Astrocyte (in vitro differentiated cells and primary cell): ENCODE results near the gene LRRC8A. TPM values are rescaled to one million over a fixed set of nuclear protein-coding genes. Genes with fewer than 3 reads are reported as not detected.

ENCODE experiments used
- DNase-seq: peaks from one replicate; pipeline ENCODE4 v3.0.0-alpha.2; 2010; ENCODE audit warnings: low read depth
- FAIRE-seq: peaks from 2 replicates; lab custom pipeline; 2011; peaks lifted over from hg19 to GRCh38; lab: Jason Lieb, UNC
- H2AFZ ChIP-seq: 2 replicates; pipeline ENCODE4 v1.6.0; 2012; ENCODE audit warnings: low read depth, low read length, inconsistent platforms
- H3K27ac ChIP-seq: 2 replicates; pipeline ENCODE4 v1.5.1; 2011; ENCODE audit warnings: low read depth, low read length, inconsistent platforms
- H3K27me3 ChIP-seq: 2 replicates; pipeline ENCODE4 v1.6.0; 2011; ENCODE audit warnings: low read length, inconsistent platforms; ENCODE audit not compliant: insufficient read depth
- H3K36me3 ChIP-seq: 2 replicates; pipeline ENCODE4 v1.5.1; 2011; ENCODE audit warnings: low read length, inconsistent platforms; ENCODE audit not compliant: insufficient read depth
- H3K4me1 ChIP-seq: 2 replicates; pipeline ENCODE4 v1.5.1; 2011; ENCODE audit warnings: low read length, inconsistent platforms; ENCODE audit not compliant: insufficient read depth
- H3K4me2 ChIP-seq: 2 replicates; pipeline ENCODE4 v1.6.0; 2012; ENCODE audit warnings: low read length, inconsistent platforms
- H3K4me3 ChIP-seq: 2 replicates; pipeline ENCODE4 v1.5.1; 2011; ENCODE audit warnings: low read depth, mild to moderate bottlenecking, low read length, inconsistent platforms; ENCODE audit not compliant: insufficient read depth
- H3K79me2 ChIP-seq: 2 replicates; pipeline ENCODE4 v1.6.0; 2012; ENCODE audit warnings: mild to moderate bottlenecking, low read length, inconsistent platforms; ENCODE audit not compliant: insufficient read depth
- H3K9ac ChIP-seq: 2 replicates; pipeline ENCODE4 v1.6.0; 2012; ENCODE audit warnings: mild to moderate bottlenecking, low read length, inconsistent platforms
- H3K9me3 ChIP-seq: 2 replicates; pipeline ENCODE4 v1.5.1; 2012; ENCODE audit warnings: low read depth, mild to moderate bottlenecking, low read length, inconsistent platforms; ENCODE audit not compliant: insufficient read depth
- H4K20me1 ChIP-seq: 2 replicates; pipeline ENCODE4 v1.6.0; 2012; ENCODE audit warnings: low read length, inconsistent platforms; ENCODE audit not compliant: insufficient read depth
- H3K27ac Mint-ChIP-seq: one replicate; pipeline ENCODE4 v1.8.0; 2021; ENCODE audit warnings: mild to moderate bottlenecking, mixed read lengths; ENCODE audit not compliant: unreplicated experiment
- H3K27me3 Mint-ChIP-seq: one replicate; pipeline ENCODE4 v1.8.0; 2021; ENCODE audit warnings: low read depth, mixed read lengths; ENCODE audit not compliant: unreplicated experiment
- H3K36me3 Mint-ChIP-seq: one replicate; pipeline ENCODE4 v1.8.0; 2021; ENCODE audit warnings: low read depth, mixed read lengths; ENCODE audit not compliant: unreplicated experiment
- H3K4me1 Mint-ChIP-seq: one replicate; pipeline ENCODE4 v1.8.0; 2021; ENCODE audit warnings: low read depth, mixed read lengths; ENCODE audit not compliant: unreplicated experiment
- H3K4me3 Mint-ChIP-seq: one replicate; pipeline ENCODE4 v1.8.0; 2021; ENCODE audit warnings: mild to moderate bottlenecking, moderate library complexity, mixed read lengths; ENCODE audit not compliant: unreplicated experiment
- H3K9me3 Mint-ChIP-seq: one replicate; pipeline ENCODE4 v1.8.0; 2021; ENCODE audit warnings: mild to moderate bottlenecking, mixed read lengths; ENCODE audit not compliant: unreplicated experiment
- CTCF ChIP-seq: IDR thresholded peaks from 2 replicates; pipeline ENCODE4 v1.5.1; 2011; ENCODE audit warnings: low read depth, mild to moderate bottlenecking, inconsistent platforms, low read length, moderate library complexity; ENCODE audit not compliant: insufficient read depth
- EZH2 ChIP-seq: IDR thresholded peaks from 2 replicates; pipeline ENCODE4 v1.6.1; 2012; ENCODE audit warnings: mild to moderate bottlenecking, low read length, inconsistent platforms; ENCODE audit not compliant: insufficient read depth
- total RNA-seq: library from RNA; stranded (reverse); gene quantifications from 2 replicates; pipeline ENCODE4 v1.2.1, GENCODE V29; 2021

The LRRC8A gene
- total RNA-seq, 1 donor from 2014 or later: 103 TPM

DNA sequence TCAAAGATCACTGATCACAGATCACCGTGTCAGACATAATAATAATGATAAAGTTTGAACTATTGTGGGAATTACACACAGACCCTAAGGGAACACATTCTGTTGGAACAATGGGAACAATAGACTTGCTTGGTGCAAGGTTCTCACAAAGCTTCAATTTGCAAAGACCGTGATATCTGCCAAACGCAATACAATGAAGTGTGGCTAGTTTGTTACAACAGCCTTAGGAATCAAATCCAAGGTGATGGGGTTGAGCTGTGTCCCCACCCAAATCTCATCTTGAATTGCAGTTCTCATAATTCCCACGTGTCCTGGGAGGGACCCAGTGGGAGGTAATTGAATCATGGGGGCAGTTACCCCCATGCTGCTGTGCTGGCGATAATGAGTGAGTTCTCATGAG is 21.0 kb upstream of the LRRC8A start:
- H3K4me1 Mint-ChIP-seq: peaks cover 3% of the 10 kb centered on the region

DNA sequence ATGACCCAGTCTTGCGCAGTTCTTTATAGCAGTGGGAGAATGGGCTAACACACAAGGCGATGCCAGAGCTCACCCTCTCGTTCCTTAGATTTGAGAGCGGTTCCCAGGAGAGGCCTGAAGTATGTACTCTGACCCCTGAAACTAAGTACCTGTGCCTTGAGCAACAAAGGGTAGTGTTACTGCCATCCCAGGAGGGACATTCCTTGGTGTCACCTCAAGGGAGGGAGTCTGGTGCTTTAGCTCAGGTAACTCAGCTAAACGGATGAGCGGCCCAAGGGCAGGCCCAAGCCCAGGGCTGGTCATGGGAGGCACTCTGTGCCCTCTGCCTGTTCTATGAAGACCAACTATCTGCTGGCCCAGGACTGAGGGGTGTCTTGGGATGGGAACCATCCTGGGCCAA is 20.4 kb upstream of the LRRC8A start:
- H3K79me2 ChIP-seq: no peaks in the 10 kb centered on the region
- DNase-seq (no peak), FAIRE-seq (no peak)
- H3K27ac ChIP-seq: no peak overlapping the region
- no peaks in the 10 kb centered on the region for H3K4me1 ChIP-seq
- no peak overlapping the region for H3K4me2 ChIP-seq
- H3K4me3 ChIP-seq: no peak overlapping the region
- no peak overlapping the region for H2AFZ ChIP-seq
- no peaks in the 10 kb centered on the region for H3K9me3 ChIP-seq
- H4K20me1 ChIP-seq: no peaks in the 10 kb centered on the region
- peaks cover 3% of the 10 kb centered on the region for H3K4me1 Mint-ChIP-seq
- TF ChIP-seq EZH2 (no peak), CTCF (no peak)
- no peaks in the 10 kb centered on the region for H3K27me3 ChIP-seq
- no peak overlapping the region for H3K4me3 Mint-ChIP-seq
- H3K9ac ChIP-seq: no peak overlapping the region
- H3K9me3 Mint-ChIP-seq: no peaks in the 10 kb centered on the region
- H3K36me3 ChIP-seq: no peaks in the 10 kb centered on the region
- H3K36me3 Mint-ChIP-seq: peaks cover 2% of the 10 kb centered on the region
- H3K27ac Mint-ChIP-seq: no peak overlapping the region
- H3K27me3 Mint-ChIP-seq: no peaks in the 10 kb centered on the region

More for the DNA sequence above, 21.0 kb upstream of the LRRC8A start:
- no peaks in the 10 kb centered on the region for H3K27me3 Mint-ChIP-seq
- H3K36me3 ChIP-seq: no peaks in the 10 kb centered on the region
- H3K9ac ChIP-seq: no peak overlapping the region
- no peaks in the 10 kb centered on the region for H3K27me3 ChIP-seq
- no peak overlapping the region for H2AFZ ChIP-seq
- peaks cover 2% of the 10 kb centered on the region for H3K36me3 Mint-ChIP-seq
- FAIRE-seq (no peak), DNase-seq (no peak)
- no peak overlapping the region for H3K27ac ChIP-seq
- H3K4me3 ChIP-seq: no peak overlapping the region
- H3K27ac Mint-ChIP-seq: no peak overlapping the region
- H4K20me1 ChIP-seq: no peaks in the 10 kb centered on the region
- H3K4me3 Mint-ChIP-seq: no peak overlapping the region
- H3K4me2 ChIP-seq: no peak overlapping the region
- H3K9me3 ChIP-seq: no peaks in the 10 kb centered on the region
- H3K79me2 ChIP-seq: no peaks in the 10 kb centered on the region
- no peaks in the 10 kb centered on the region for H3K4me1 ChIP-seq
- H3K9me3 Mint-ChIP-seq: no peaks in the 10 kb centered on the region
- no peak for TF ChIP-seq CTCF

DNA sequence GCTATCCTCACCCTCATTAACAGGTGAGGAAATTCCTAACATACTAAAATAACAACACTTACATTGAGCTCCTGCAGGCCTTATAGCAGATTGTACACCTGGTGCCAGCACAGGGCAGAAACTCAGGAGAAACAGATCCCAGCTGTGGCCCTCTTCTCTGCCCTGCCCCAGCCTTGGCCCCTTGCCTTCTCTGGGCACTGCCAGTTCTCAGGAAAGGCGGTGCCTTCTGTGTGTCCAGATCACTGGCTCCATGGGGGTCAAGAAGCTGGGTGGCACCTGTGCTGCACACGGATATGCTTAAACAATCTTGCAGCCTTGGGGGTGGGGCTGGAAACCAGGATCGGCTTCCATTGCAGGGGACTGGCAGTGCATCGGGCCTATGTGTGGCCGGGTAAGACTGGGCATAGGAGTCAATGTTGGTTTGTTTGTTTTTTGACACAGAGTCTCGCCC is 19.5 kb upstream of the LRRC8A start:
- TF ChIP-seq EZH2 (no peak), CTCF (no peak)
- Histone ChIP-seq H4K20me1 (no peaks in the 10 kb centered on the region), H3K27me3 (no peaks in the 10 kb centered on the region), H2AFZ (no peak overlapping the region), H3K9me3 (no peaks in the 10 kb centered on the region), H3K4me1 (no peaks in the 10 kb centered on the region), H3K79me2 (no peaks in the 10 kb centered on the region), H3K9ac (no peak overlapping the region), H3K36me3 (no peaks in the 10 kb centered on the region), H3K4me2 (no peak overlapping the region), H3K4me3 (no peak overlapping the region), H3K27ac (no peak overlapping the region)
- Mint-ChIP-seq H3K27ac (no peak overlapping the region), H3K4me3 (no peak overlapping the region), H3K27me3 (no peaks in the 10 kb centered on the region), H3K9me3 (no peaks in the 10 kb centered on the region), H3K36me3 (no peaks in the 10 kb centered on the region), H3K4me1 (peaks cover 3% of the 10 kb centered on the region)
- DNase-seq (no peak), FAIRE-seq (no peak)
